22Rv1 (cell line): ENCODE results near the gene DZIP1L.

Source experiments
- H3K27ac ChIP-seq: fragments of 450-650 bp; 2 replicates; pipeline ENCODE4 v1.5.1; 2017
- CTCF ChIP-seq: fragments of 450-650 bp; IDR thresholded peaks from 2 replicates; pipeline ENCODE4 v1.5.1; 2017; ENCODE audit warnings: mild to moderate bottlenecking
- ZFX ChIP-seq: fragments of 450-650 bp; IDR thresholded peaks from 2 replicates; pipeline ENCODE4 v1.6.1; 2017; ENCODE audit warnings: antibody characterized with exemption, borderline replicate concordance

The DZIP1L gene

GRCh38 chr3:138066972-138067371 is 48.4 kb downstream of the DZIP1L start:
- TF ChIP-seq CTCF, result no peak
- no peak for TF ChIP-seq ZFX
- H3K27ac ChIP-seq, result no peak overlapping the region

- TF ChIP-seq ZFX (no peak), CTCF (no peak)
- H3K27ac ChIP-seq, result no peak overlapping the region
These were observed 49.0 kb downstream of the DZIP1L start for GRCh38 chr3:138066383-138066782.

GRCh38 chr3:138065949-138066348 is 49.5 kb downstream of the DZIP1L start:
- H3K27ac ChIP-seq, result no peak overlapping the region
- TF ChIP-seq CTCF (no peak), ZFX (no peak)

- no peak overlapping the region for H3K27ac ChIP-seq
- no peak for TF ChIP-seq CTCF
- no peak for TF ChIP-seq ZFX
These were observed 52.0 kb downstream of the DZIP1L start for GRCh38 chr3:138063416-138063815.

GRCh38 chr3:138062626-138063025 is 52.8 kb downstream of the DZIP1L start:
- H3K27ac ChIP-seq, result no peak overlapping the region
- TF ChIP-seq ZFX (no peak), CTCF (no peak)

GRCh38 chr3:138062037-138062436 is 53.4 kb downstream of the DZIP1L start:
- TF ChIP-seq CTCF, result no peak
- TF ChIP-seq ZFX, result no peak
- no peak overlapping the region for H3K27ac ChIP-seq

GRCh38 chr3:138060792-138061191 is 54.6 kb downstream of the DZIP1L start:
- no peak overlapping the region for H3K27ac ChIP-seq
- TF ChIP-seq ZFX (no peak), CTCF (no peak)

GRCh38 chr3:138059261-138059660 is 56.1 kb downstream of the DZIP1L start:
- H3K27ac ChIP-seq, result no peak overlapping the region
- TF ChIP-seq ZFX, result no peak
- no peak for TF ChIP-seq CTCF
